SK-N-SH (cell line): Measurements from ENCODE around the gene DOCK3. TPM values are rescaled to one million over a fixed set of nuclear protein-coding genes. Genes with fewer than 3 reads are reported as not detected.
"Not testable (repeated sequence)": the region's sequence is repeated elsewhere in the genome, so short reads cannot be mapped to it uniquely, and the experiment has no call there.

Experiments used
- CTCF ChIA-PET: fragments of 300-600, 350-600 bp; formaldehyde crosslinking; extraction: SDS; loops from one replicate; lab custom pipeline; 2021; lab: Yijun Ruan, JAX
- POLR2A ChIA-PET: fragments of 350-600 bp; sonication (Branson Sonifier 250); formaldehyde crosslinking; extraction: SDS; loops from one replicate; lab custom pipeline; 2020; ENCODE audit warnings: antibody characterized with exemption, inconsistent platforms; lab: Yijun Ruan, JAX
- DNase-seq: peaks from one replicate; pipeline ENCODE4 v3.0.0; 2012
- H2AFZ ChIP-seq: fragments of 200-600 bp; sonication (generic); 2 replicates; pipeline ENCODE4 v1.8.1; 2016; ENCODE audit warnings: antibody characterized with exemption, mild to moderate bottlenecking, low read depth
- H3F3A ChIP-seq: fragments of 200-600 bp; sonication (generic); replicated peaks from 2 replicates; pipeline ENCODE3; 2016; ENCODE audit warnings: antibody characterized with exemption, mild to moderate bottlenecking; ENCODE audit not compliant: insufficient read depth
- H3K27ac ChIP-seq, 2 experiments: fragments of 200-500 bp in 1 of 2; fragments of 200-600 bp in 1 of 2; sonication (Bioruptor generic) in 1 of 2; sonication (generic), shearing (Covaris generic) in 1 of 2; 2 replicates each; pipeline versions ENCODE4 v1.5.1 to v1.6.1; 2014 to 2016; ENCODE audit warnings: low read depth in 2 of 2, inconsistent platforms in 1 of 2, low read length in 1 of 2, mild to moderate bottlenecking in 1 of 2, mixed read lengths in 1 of 2
- H3K27me3 ChIP-seq: fragments of 200-600 bp; sonication (generic), shearing (Covaris generic); 2 replicates; pipeline ENCODE4 v1.6.1; 2016; ENCODE audit warnings: mixed run types; ENCODE audit not compliant: insufficient read depth
- H3K36me3 ChIP-seq, 2 experiments: fragments of 200-500 bp in 1 of 2; fragments of 200-600 bp in 1 of 2; sonication (Bioruptor generic) in 1 of 2; sonication (generic) in 1 of 2; replicated peaks in 1 of 2; 2 replicates each; pipeline versions ENCODE3 to v1.5.1; 2014 to 2016; ENCODE audit warnings: low read length in 1 of 2, mild to moderate bottlenecking in 1 of 2; ENCODE audit not compliant: insufficient read depth in 2 of 2, control insufficient read depth in 1 of 2
- H3K4me1 ChIP-seq, 2 experiments: fragments of 200-500 bp in 1 of 2; fragments of 200-600 bp in 1 of 2; sonication (Bioruptor generic) in 1 of 2; sonication (generic), shearing (Covaris generic) in 1 of 2; 2 replicates each; pipeline versions ENCODE4 v1.5.1 to v1.6.1; 2014 to 2016; ENCODE audit warnings: low read depth in 1 of 2, low read length in 1 of 2, mixed run types in 1 of 2; ENCODE audit not compliant: insufficient read depth in 2 of 2, control insufficient read depth in 1 of 2
- H3K4me2 ChIP-seq: fragments of 200-600 bp; sonication (generic), shearing (Covaris generic); 2 replicates; pipeline ENCODE4 v1.6.1; 2017; ENCODE audit warnings: mixed run types
- H3K4me3 ChIP-seq, 2 experiments: fragments of 200-500 bp in 1 of 2; fragments of 200-600 bp in 1 of 2; sonication (Bioruptor generic) in 1 of 2; sonication (generic), shearing (Covaris generic) in 1 of 2; 2 replicates each; pipeline versions ENCODE4 v1.5.1 to v1.8.1; 2014 to 2016; ENCODE audit warnings: low read depth in 2 of 2, inconsistent platforms in 1 of 2, low read length in 1 of 2, mild to moderate bottlenecking in 1 of 2, mixed read lengths in 1 of 2, moderate library complexity in 1 of 2
- H3K79me2 ChIP-seq: fragments of 200-600 bp; sonication (generic); 2 replicates; pipeline ENCODE4 v1.8.1; 2017; ENCODE audit warnings: mild to moderate bottlenecking; ENCODE audit not compliant: insufficient read depth
- H3K9ac ChIP-seq: fragments of 200-600 bp; sonication (generic); 2 replicates; pipeline ENCODE4 v1.6.1; 2017; ENCODE audit warnings: mixed run types
- H3K9me2 ChIP-seq: fragments of 200-600 bp; sonication (generic); 2 replicates; pipeline ENCODE4 v1.6.1; 2017; ENCODE audit warnings: mixed run types
- H3K9me3 ChIP-seq: fragments of 200-600 bp; sonication (generic); 2 replicates; pipeline ENCODE4 v1.6.1; 2017; ENCODE audit warnings: mixed run types, mild to moderate bottlenecking, moderate library complexity
- H4K20me1 ChIP-seq: fragments of 200-600 bp; sonication (generic); 2 replicates; pipeline ENCODE4 v1.6.1; 2017; ENCODE audit warnings: mild to moderate bottlenecking, mixed run types; ENCODE audit not compliant: insufficient read depth
- CHD2 ChIP-seq: fragments of 150-350 bp; IDR thresholded peaks from 2 replicates; pipeline ENCODE4 v1.6.1; 2018; ENCODE audit warnings: low read length; ENCODE audit not compliant: partially characterized antibody
- EZH2phosphoT487 ChIP-seq: fragments of 200-600 bp; sonication (generic); IDR thresholded peaks from 2 replicates; pipeline ENCODE4 v1.6.1; 2017; ENCODE audit warnings: low read depth, mixed run types, mild to moderate bottlenecking, antibody characterized with exemption, moderate library complexity, borderline replicate concordance
- FOSL2 ChIP-seq: IDR thresholded peaks from 2 replicates; pipeline ENCODE4 v1.4.0; 2012; ENCODE audit warnings: low read depth, mild to moderate bottlenecking, moderate library complexity, borderline replicate concordance
- FOXJ3 ChIP-seq: sonication (generic); formaldehyde crosslinking; IDR thresholded peaks from 2 replicates; pipeline ENCODE4 v1.5.1; 2020; ENCODE audit warnings: mild to moderate bottlenecking, missing genetic modification reagents
- GABPA ChIP-seq: IDR thresholded peaks from 2 replicates; pipeline ENCODE4 v1.4.0; 2012; ENCODE audit warnings: low read depth, mild to moderate bottlenecking
- GATA2 ChIP-seq: sonication (generic); formaldehyde crosslinking; IDR thresholded peaks from 2 replicates; pipeline ENCODE4 v1.5.0; 2020; ENCODE audit warnings: mild to moderate bottlenecking, missing genetic modification reagents
- MXI1 ChIP-seq: IDR thresholded peaks from 2 replicates; pipeline ENCODE4 v1.6.1; 2012; ENCODE audit warnings: mild to moderate bottlenecking, low read depth, low read length, improper control_type of control experiment
- NFIC ChIP-seq: IDR thresholded peaks from 2 replicates; pipeline ENCODE4 v1.4.0; 2012; ENCODE audit warnings: borderline replicate concordance
- POLR2AphosphoS5 ChIP-seq: IDR thresholded peaks from 2 replicates; pipeline ENCODE4 v1.6.1; 2012; ENCODE audit warnings: low read depth, low read length
- RXRA ChIP-seq: IDR thresholded peaks from 2 replicates; pipeline ENCODE4 v1.4.0; 2012; ENCODE audit warnings: low read depth, mild to moderate bottlenecking, borderline replicate concordance
- SIN3A ChIP-seq: IDR thresholded peaks from 2 replicates; pipeline ENCODE4 v1.6.1; 2012; ENCODE audit warnings: low read depth, mild to moderate bottlenecking, low read length, moderate library complexity, borderline replicate concordance
- SMC3 ChIP-seq: IDR thresholded peaks from 2 replicates; pipeline ENCODE4 v1.6.1; 2012; ENCODE audit warnings: low read depth, low read length, improper control_type of control experiment
- TCF12 ChIP-seq: IDR thresholded peaks from 2 replicates; pipeline ENCODE4 v1.4.0; 2012
- TEAD4 ChIP-seq: IDR thresholded peaks from 2 replicates; pipeline ENCODE4 v1.4.0; 2012; ENCODE audit warnings: mild to moderate bottlenecking, borderline replicate concordance; ENCODE audit not compliant: insufficient read depth
- YY1 ChIP-seq: IDR thresholded peaks from 2 replicates; pipeline ENCODE4 v1.4.0; 2012; ENCODE audit warnings: low read depth, mild to moderate bottlenecking
- WGBS: methylation state at CpG from one replicate; pipeline ENCODE4 v1.1.6; 2017; ENCODE audit warnings: low lambda C conversion rate; 5-methylcytosine and 5-hydroxymethylcytosine counted together
- polyA plus RNA-seq, 3 experiments: library from polyadenylated mRNA; depleted of rRNA; stranded (reverse); fragments of >200 nt; gene quantifications; 2 replicates each; pipeline ENCODE4 v1.2.3, GENCODE V29; 2012
- TF ChIP-seq, protein P1 (sequence below): IDR thresholded peaks from 2 replicates; pipeline ENCODE4 v1.4.0; 2012; ENCODE audit warnings: low read depth, borderline replicate concordance
- TF ChIP-seq, protein P2 (sequence below): IDR thresholded peaks from 2 replicates; pipeline ENCODE4 v1.4.0; 2012; ENCODE audit warnings: low read depth
- TF ChIP-seq, protein P3 (sequence below): fragments of 200-600 bp; sonication (generic); IDR thresholded peaks from 2 replicates; pipeline ENCODE4 v1.6.1; 2017; ENCODE audit warnings: antibody characterized with exemption, mild to moderate bottlenecking, moderate library complexity
- TF ChIP-seq, protein P4 (sequence below): IDR thresholded peaks from 2 replicates; pipeline ENCODE4; 2012

Gene DOCK3
- polyA plus RNA-seq, 1 of the 3 experiments (the other 2 are of a cell fraction), result 0.05 TPM

DNA sequence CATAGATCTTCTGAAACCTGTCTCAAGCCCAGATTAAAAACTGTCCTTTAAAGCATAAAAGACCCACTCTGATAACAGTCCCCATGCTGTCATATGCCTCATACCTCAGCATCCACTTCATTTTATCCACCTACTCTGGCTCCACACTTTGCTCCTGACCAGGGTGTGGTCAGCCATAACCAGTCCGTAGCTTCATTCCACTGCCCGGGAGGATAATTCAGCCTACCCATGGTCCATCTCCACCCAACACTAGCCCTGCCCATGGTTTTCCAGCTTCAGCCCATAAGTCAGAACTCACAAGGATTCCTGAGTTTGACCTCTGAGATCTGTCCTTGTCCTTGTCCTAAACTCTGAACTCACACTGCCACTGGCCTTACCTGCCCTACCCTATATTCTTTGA is 448.2 kb downstream of the DOCK3 start:
- Histone ChIP-seq H3F3A (no peaks in the 10 kb centered on the region), H3K9me2 (no peaks in the 10 kb centered on the region), H3K4me1 (no peaks in the 10 kb centered on the region), H3K27me3 (no peaks in the 10 kb centered on the region), H3K79me2 (no peaks in the 10 kb centered on the region), H3K9me3 (no peaks in the 10 kb centered on the region), H4K20me1 (no peaks in the 10 kb centered on the region), H3K27ac (no peak overlapping the region), H3K9ac (no peak overlapping the region), H3K4me2 (no peak overlapping the region), H3K4me3 (no peak overlapping the region), H3K36me3 (no peaks in the 10 kb centered on the region), H2AFZ (no peak overlapping the region)
- TF ChIP-seq MXI1 (no peak), NFIC (no peak), GATA2 (CRISPR knock-in tag) (no peak), GABPA (no peak), FOSL2 (no peak), CHD2 (no peak), YY1 (no peak), RXRA (no peak), FOXJ3 (CRISPR knock-in tag) (no peak)
- TF ChIP-seq, protein P1, sequence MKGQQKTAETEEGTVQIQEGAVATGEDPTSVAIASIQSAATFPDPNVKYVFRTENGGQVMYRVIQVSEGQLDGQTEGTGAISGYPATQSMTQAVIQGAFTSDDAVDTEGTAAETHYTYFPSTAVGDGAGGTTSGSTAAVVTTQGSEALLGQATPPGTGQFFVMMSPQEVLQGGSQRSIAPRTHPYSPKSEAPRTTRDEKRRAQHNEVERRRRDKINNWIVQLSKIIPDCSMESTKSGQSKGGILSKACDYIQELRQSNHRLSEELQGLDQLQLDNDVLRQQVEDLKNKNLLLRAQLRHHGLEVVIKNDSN, result no peak
- DNase-seq, result no peak
- 46% methylated on average over 2 of the region's 2 CpGs for WGBS
- POLR2A ChIA-PET, result no interaction called here
- CTCF ChIA-PET, result interaction anchor here (1.1 kb wide), 1 partner anchor 22 kb away, joined by 3 read pairs; no protein-coding TSS in a partner anchor

DNA sequence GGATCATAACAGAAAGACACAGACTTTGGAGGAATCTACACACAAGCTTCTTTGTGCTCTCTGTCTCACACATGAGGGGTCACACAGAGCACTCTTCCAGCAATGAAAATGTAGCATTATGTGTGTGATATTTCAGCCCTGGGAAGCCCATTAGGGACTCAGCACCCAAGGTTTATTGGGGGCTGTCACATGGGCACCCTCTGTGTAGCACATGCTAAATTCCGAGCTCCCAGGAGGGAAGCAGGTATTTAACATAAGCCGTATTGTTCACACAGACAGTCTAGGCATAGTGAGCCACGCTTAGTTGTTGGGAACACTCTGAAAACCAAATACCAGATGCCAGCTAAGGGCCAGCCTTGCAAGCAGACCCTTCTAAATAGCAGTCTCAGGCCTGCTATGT is 448.8 kb downstream of the DOCK3 start:
- H3K9me2 ChIP-seq, result no peaks in the 10 kb centered on the region
- DNase-seq, result no peak
- no peaks in the 10 kb centered on the region for H3K79me2 ChIP-seq
- TF ChIP-seq TCF12, result no peak
- no peak for TF ChIP-seq MXI1
- no peak for TF ChIP-seq FOSL2
- TF ChIP-seq SIN3A, result no peak
- TF ChIP-seq TEAD4, result no peak
- TF ChIP-seq, protein P2, sequence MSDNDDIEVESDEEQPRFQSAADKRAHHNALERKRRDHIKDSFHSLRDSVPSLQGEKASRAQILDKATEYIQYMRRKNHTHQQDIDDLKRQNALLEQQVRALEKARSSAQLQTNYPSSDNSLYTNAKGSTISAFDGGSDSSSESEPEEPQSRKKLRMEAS, result no peak
- no peak for TF ChIP-seq EZH2phosphoT487
- TF ChIP-seq SMC3, result no peak
- TF ChIP-seq, protein P3, sequence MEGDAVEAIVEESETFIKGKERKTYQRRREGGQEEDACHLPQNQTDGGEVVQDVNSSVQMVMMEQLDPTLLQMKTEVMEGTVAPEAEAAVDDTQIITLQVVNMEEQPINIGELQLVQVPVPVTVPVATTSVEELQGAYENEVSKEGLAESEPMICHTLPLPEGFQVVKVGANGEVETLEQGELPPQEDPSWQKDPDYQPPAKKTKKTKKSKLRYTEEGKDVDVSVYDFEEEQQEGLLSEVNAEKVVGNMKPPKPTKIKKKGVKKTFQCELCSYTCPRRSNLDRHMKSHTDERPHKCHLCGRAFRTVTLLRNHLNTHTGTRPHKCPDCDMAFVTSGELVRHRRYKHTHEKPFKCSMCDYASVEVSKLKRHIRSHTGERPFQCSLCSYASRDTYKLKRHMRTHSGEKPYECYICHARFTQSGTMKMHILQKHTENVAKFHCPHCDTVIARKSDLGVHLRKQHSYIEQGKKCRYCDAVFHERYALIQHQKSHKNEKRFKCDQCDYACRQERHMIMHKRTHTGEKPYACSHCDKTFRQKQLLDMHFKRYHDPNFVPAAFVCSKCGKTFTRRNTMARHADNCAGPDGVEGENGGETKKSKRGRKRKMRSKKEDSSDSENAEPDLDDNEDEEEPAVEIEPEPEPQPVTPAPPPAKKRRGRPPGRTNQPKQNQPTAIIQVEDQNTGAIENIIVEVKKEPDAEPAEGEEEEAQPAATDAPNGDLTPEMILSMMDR, result no peak
- TF ChIP-seq POLR2AphosphoS5, result no peak
- TF ChIP-seq, protein P4, sequence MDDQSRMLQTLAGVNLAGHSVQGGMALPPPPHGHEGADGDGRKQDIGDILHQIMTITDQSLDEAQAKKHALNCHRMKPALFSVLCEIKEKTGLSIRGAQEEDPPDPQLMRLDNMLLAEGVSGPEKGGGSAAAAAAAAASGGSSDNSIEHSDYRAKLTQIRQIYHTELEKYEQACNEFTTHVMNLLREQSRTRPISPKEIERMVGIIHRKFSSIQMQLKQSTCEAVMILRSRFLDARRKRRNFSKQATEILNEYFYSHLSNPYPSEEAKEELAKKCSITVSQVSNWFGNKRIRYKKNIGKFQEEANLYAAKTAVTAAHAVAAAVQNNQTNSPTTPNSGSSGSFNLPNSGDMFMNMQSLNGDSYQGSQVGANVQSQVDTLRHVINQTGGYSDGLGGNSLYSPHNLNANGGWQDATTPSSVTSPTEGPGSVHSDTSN, result no peak
- TF ChIP-seq, all 33 proteins: peak for 0
- ChIA-PET CTCF (no interaction called here), POLR2A (no interaction called here)
- Histone ChIP-seq H3K4me1 (no peaks in the 10 kb centered on the region), H4K20me1 (no peaks in the 10 kb centered on the region), H3K9ac (no peak overlapping the region), H3K9me3 (no peaks in the 10 kb centered on the region), H3K27me3 (no peaks in the 10 kb centered on the region), H3K4me2 (no peak overlapping the region), H3K4me3 (no peak overlapping the region), H3F3A (no peaks in the 10 kb centered on the region), H3K36me3 (no peaks in the 10 kb centered on the region), H3K27ac (no peak overlapping the region), H2AFZ (no peak overlapping the region)
- 0% methylated on average over 2 of the region's 3 CpGs for WGBS

DNA sequence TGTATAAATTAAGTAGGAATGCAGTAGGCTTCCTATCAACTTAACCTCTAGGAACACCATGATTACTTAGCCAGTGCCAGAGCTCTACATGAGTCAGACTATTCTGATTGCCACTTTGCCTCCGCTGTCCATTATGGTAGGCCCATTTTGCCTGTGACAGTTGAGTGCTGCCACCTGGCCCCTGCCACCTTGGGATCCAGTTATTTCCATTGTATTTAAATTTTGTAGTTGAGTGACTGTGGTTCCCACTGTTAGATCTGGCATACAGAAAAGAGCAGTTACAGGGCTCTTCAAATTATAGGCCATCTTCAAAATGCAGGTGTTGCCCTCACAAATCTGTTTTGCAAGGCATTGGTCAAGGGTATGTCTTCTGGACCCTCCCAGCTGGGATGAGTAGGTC is 456.9 kb downstream of the DOCK3 start:
- H3K4me3 ChIP-seq, H3K27ac ChIP-seq, H3K79me2 ChIP-seq, DNase-seq, H3K27me3 ChIP-seq, POLR2A ChIA-PET, H3K9ac ChIP-seq, H3K4me1 ChIP-seq, H3K9me3 ChIP-seq, H2AFZ ChIP-seq, H3K9me2 ChIP-seq, H4K20me1 ChIP-seq, H3K4me2 ChIP-seq, H3K36me3 ChIP-seq, H3F3A ChIP-seq: not testable (repeated sequence)
- 25% methylated on average over 1 of the region's 1 CpG for WGBS
- CTCF ChIA-PET, result interaction anchor here (0.6 kb wide), 1 partner anchor 142 kb away, joined by 3 read pairs; no protein-coding TSS in a partner anchor
